Suprapubic skin (tissue), 4 donors: ENCODE data around the gene LRFN2. TPM values are rescaled to one million over a fixed set of nuclear protein-coding genes. Genes with fewer than 3 reads are reported as not detected.

Source experiments
- DNase-seq, 2 donors: peaks; one replicate each; pipeline ENCODE4 v3.0.0-alpha.2; 2019; ENCODE audit warnings: low spot score in 2 of 2
- H3K27ac ChIP-seq: fragments of 200-600 bp; sonication (generic); one replicate; pipeline ENCODE4 v1.5.1; 2019
- H3K27me3 ChIP-seq: fragments of 200-600 bp; sonication (generic); one replicate; pipeline ENCODE4 v1.5.1; 2019
- H3K36me3 ChIP-seq: fragments of 200-600 bp; sonication (generic); one replicate; pipeline ENCODE4 v1.5.1; 2019
- H3K4me1 ChIP-seq: fragments of 200-600 bp; sonication (generic); one replicate; pipeline ENCODE4 v1.5.1; 2019
- H3K4me3 ChIP-seq: fragments of 200-600 bp; sonication (generic); one replicate; pipeline ENCODE4 v1.5.1; 2019; ENCODE audit warnings: mild to moderate bottlenecking
- H3K9me3 ChIP-seq: fragments of 200-600 bp; sonication (generic); one replicate; pipeline ENCODE4 v1.5.1; 2019
- CTCF ChIP-seq, 2 donors: fragments of 200-600 bp in 1 of 2; fragments of 450-650 bp in 1 of 2; sonication (generic) in 1 of 2; IDR thresholded peaks; one replicate each; pipeline ENCODE4 v1.5.1; 2016 to 2019; ENCODE audit warnings: antibody characterized with exemption in 2 of 2, mild to moderate bottlenecking in 1 of 2, moderate library complexity in 1 of 2
- EP300 ChIP-seq: sonication (generic); formaldehyde crosslinking; IDR thresholded peaks from one replicate; pipeline ENCODE4 v1.6.1; 2017; ENCODE audit warnings: antibody characterized with exemption
- POLR2A ChIP-seq, 2 donors: fragments of 450-650 bp; IDR thresholded peaks; one replicate each; pipeline ENCODE4 v1.6.1; 2017; ENCODE audit warnings: antibody characterized with exemption in 2 of 2, mild to moderate bottlenecking in 2 of 2, moderate library complexity in 2 of 2
- POLR2AphosphoS5 ChIP-seq, 3 donors: sonication (generic); formaldehyde crosslinking; IDR thresholded peaks; one replicate each; pipeline ENCODE4 v1.6.1; 2017; ENCODE audit warnings: antibody characterized with exemption in 3 of 3
- WGBS: methylation state at CpG from one replicate; pipeline ENCODE4 v1.1.5; 2018; 5-methylcytosine and 5-hydroxymethylcytosine counted together
- total RNA-seq, 4 donors: library from RNA; depleted of rRNA; stranded (reverse); fragments of >200 nt; gene quantifications; one replicate each; pipeline ENCODE4 v1.1.0, GENCODE V29; 2016

LRFN2 gene
- total RNA-seq, 4 donors from 2014 or later = not detected

GRCh38 chr6:40500227-40500626, 86.9 kb downstream of the LRFN2 start:
- no peak for DNase-seq
- H3K27me3 ChIP-seq = no peaks in the 10 kb centered on the region
- H3K36me3 ChIP-seq = no peaks in the 10 kb centered on the region
- no peaks in the 10 kb centered on the region for H3K9me3 ChIP-seq
- 73% methylated on average over 4 of the region's 4 CpGs for WGBS
- H3K4me1 ChIP-seq = no peaks in the 10 kb centered on the region
- H3K4me3 ChIP-seq = no peak overlapping the region
- TF ChIP-seq EP300 = no peak
- no peak for TF ChIP-seq CTCF (IDR thresholded peaks at IDR 0.05)
- TF ChIP-seq POLR2A (IDR thresholded peaks at IDR 0.05) = no peak
- no peak for TF ChIP-seq POLR2AphosphoS5 (IDR thresholded peaks at IDR 0.05)
- H3K27ac ChIP-seq = no peak overlapping the region

GRCh38 chr6:40499215-40499614, 87.9 kb downstream of the LRFN2 start:
- WGBS = 53% methylated on average over 8 of the region's 8 CpGs
- H3K36me3 ChIP-seq = no peaks in the 10 kb centered on the region
- H3K4me3 ChIP-seq = no peak overlapping the region
- no peak overlapping the region for H3K27ac ChIP-seq
- no peaks in the 10 kb centered on the region for H3K9me3 ChIP-seq
- H3K4me1 ChIP-seq = no peaks in the 10 kb centered on the region
- DNase-seq = no peak
- TF ChIP-seq CTCF (IDR thresholded peaks at IDR 0.05) (no peak), POLR2AphosphoS5 (IDR thresholded peaks at IDR 0.05) (no peak), POLR2A (IDR thresholded peaks at IDR 0.05) (no peak), EP300 (no peak)
- no peaks in the 10 kb centered on the region for H3K27me3 ChIP-seq

GRCh38 chr6:40498148-40498547, 89.0 kb downstream of the LRFN2 start:
- H3K36me3 ChIP-seq = no peaks in the 10 kb centered on the region
- no peak overlapping the region for H3K27ac ChIP-seq
- H3K4me1 ChIP-seq = no peaks in the 10 kb centered on the region
- no peaks in the 10 kb centered on the region for H3K9me3 ChIP-seq
- H3K27me3 ChIP-seq = no peaks in the 10 kb centered on the region
- 93% methylated on average over 1 of the region's 1 CpG for WGBS
- no peak overlapping the region for H3K4me3 ChIP-seq
- DNase-seq = no peak
- TF ChIP-seq POLR2AphosphoS5 (IDR thresholded peaks at IDR 0.05) = no peak
- no peak for TF ChIP-seq EP300

- H3K4me1 ChIP-seq = no peaks in the 10 kb centered on the region
- TF ChIP-seq EP300 (no peak), CTCF (IDR thresholded peaks at IDR 0.05) (no peak)
- no peak for DNase-seq
These were observed 95.0 kb downstream of the LRFN2 start for GRCh38 chr6:40492187-40492586.

GRCh38 chr6:40490508-40490907, 96.7 kb downstream of the LRFN2 start:
- no peak for DNase-seq
- Histone ChIP-seq H3K27me3 (no peaks in the 10 kb centered on the region), H3K27ac (no peak overlapping the region), H3K36me3 (no peaks in the 10 kb centered on the region), H3K4me3 (no peak overlapping the region), H3K4me1 (no peaks in the 10 kb centered on the region), H3K9me3 (no peaks in the 10 kb centered on the region)
- no peak for TF ChIP-seq POLR2AphosphoS5 (IDR thresholded peaks at IDR 0.05)
- no peak for TF ChIP-seq CTCF (IDR thresholded peaks at IDR 0.05)
- no peak for TF ChIP-seq POLR2A (IDR thresholded peaks at IDR 0.05)
- no peak for TF ChIP-seq EP300
- 71% methylated on average over 4 of the region's 4 CpGs for WGBS

More at GRCh38 chr6:40492187-40492586, 95.0 kb downstream of the LRFN2 start:
- Histone ChIP-seq H3K27me3 (no peaks in the 10 kb centered on the region), H3K9me3 (no peaks in the 10 kb centered on the region), H3K4me3 (no peak overlapping the region), H3K27ac (no peak overlapping the region), H3K36me3 (no peaks in the 10 kb centered on the region)
- WGBS = 29% methylated on average over 7 of the region's 7 CpGs

- no peak for TF ChIP-seq POLR2AphosphoS5 (IDR thresholded peaks at IDR 0.05)
- no peak for TF ChIP-seq POLR2A (IDR thresholded peaks at IDR 0.05)
- no peak for TF ChIP-seq CTCF (IDR thresholded peaks at IDR 0.05)
- TF ChIP-seq EP300 = no peak
- Histone ChIP-seq H3K36me3 (no peaks in the 10 kb centered on the region), H3K9me3 (no peaks in the 10 kb centered on the region), H3K27ac (no peak overlapping the region), H3K27me3 (no peaks in the 10 kb centered on the region), H3K4me1 (no peaks in the 10 kb centered on the region), H3K4me3 (no peak overlapping the region)
- 82% methylated on average over 9 of the region's 9 CpGs for WGBS
- no peak for DNase-seq
These were observed 97.4 kb downstream of the LRFN2 start for GRCh38 chr6:40489798-40490197.
